C4-2B (cell line): ENCODE data around the gene MPC1L.
A peak's percentile ranks its signal among the peaks of the same experiment; 100 is the strongest.

Experiments used
- ZFX ChIP-seq: fragments of 450-650 bp; IDR thresholded peaks from 2 replicates; pipeline ENCODE4 v1.6.1; 2017
- TF ChIP-seq, protein P1 (sequence below): fragments of 450-650 bp; conservative IDR thresholded peaks from 2 replicates; pipeline ENCODE4 v1.5.1; 2017; ENCODE audit warnings: mild to moderate bottlenecking

DNA sequence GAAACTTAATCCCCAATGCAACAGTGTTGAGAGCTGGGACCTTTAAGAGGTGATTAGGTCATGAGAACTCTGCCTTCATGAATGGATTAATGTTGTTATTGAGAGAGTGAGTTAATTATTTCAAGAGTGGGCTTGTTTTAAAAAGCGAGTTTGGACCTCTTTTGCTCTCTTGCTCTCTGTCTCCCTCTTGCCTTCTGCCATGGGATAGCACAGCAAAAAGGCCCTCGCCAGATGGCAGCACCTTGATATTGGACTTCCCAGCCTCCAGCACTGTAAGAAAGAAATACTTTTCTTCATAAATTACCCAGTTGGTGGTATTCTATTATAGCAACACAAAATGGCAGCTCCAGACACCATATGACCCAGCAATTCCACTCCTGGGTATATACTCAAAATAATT lies 49.5 kb upstream of the MPC1L start:
- TF ChIP-seq, protein P1, sequence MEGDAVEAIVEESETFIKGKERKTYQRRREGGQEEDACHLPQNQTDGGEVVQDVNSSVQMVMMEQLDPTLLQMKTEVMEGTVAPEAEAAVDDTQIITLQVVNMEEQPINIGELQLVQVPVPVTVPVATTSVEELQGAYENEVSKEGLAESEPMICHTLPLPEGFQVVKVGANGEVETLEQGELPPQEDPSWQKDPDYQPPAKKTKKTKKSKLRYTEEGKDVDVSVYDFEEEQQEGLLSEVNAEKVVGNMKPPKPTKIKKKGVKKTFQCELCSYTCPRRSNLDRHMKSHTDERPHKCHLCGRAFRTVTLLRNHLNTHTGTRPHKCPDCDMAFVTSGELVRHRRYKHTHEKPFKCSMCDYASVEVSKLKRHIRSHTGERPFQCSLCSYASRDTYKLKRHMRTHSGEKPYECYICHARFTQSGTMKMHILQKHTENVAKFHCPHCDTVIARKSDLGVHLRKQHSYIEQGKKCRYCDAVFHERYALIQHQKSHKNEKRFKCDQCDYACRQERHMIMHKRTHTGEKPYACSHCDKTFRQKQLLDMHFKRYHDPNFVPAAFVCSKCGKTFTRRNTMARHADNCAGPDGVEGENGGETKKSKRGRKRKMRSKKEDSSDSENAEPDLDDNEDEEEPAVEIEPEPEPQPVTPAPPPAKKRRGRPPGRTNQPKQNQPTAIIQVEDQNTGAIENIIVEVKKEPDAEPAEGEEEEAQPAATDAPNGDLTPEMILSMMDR: peak; percentile 80
- no peak for TF ChIP-seq ZFX
